IgD-negative memory B cell (primary cell): ENCODE measurements around the gene TENM3. TPM values are rescaled to one million over a fixed set of nuclear protein-coding genes. Genes with fewer than 3 reads are reported as not detected.

Source experiments
- H3K27ac Mint-ChIP-seq, 3 donors: one replicate each; pipeline ENCODE4 v1.8.0; 2020 to 2022; ENCODE audit warnings: mild to moderate bottlenecking in 3 of 3, mixed read lengths in 3 of 3, moderate library complexity in 1 of 3
- H3K27me3 Mint-ChIP-seq: one replicate; pipeline ENCODE4 v1.8.0; 2021; ENCODE audit warnings: mixed read lengths
- H3K36me3 Mint-ChIP-seq: one replicate; pipeline ENCODE4 v1.8.0; 2020; ENCODE audit warnings: mild to moderate bottlenecking, mixed read lengths
- H3K4me1 Mint-ChIP-seq, 3 donors: one replicate each; pipeline ENCODE4 v1.8.0; 2020 to 2022; ENCODE audit warnings: mixed read lengths in 3 of 3, mild to moderate bottlenecking in 1 of 3
- H3K4me3 Mint-ChIP-seq, 4 donors: one replicate each; pipeline ENCODE4 v1.8.0; 2020 to 2022; ENCODE audit warnings: mild to moderate bottlenecking in 4 of 4, mixed read lengths in 4 of 4, moderate library complexity in 3 of 4
- H3K9me3 Mint-ChIP-seq, 3 donors: one replicate each; pipeline ENCODE4 v1.8.0; 2020 to 2021; ENCODE audit warnings: mixed read lengths in 3 of 3, mild to moderate bottlenecking in 1 of 3
- polyA plus RNA-seq: library from polyadenylated mRNA; unstranded; fragments of 300-500 nt; fragmentation: Illumina TruSeq; gene quantifications from one replicate; pipeline ENCODE4 v1.2.3, GENCODE V29; 2021

The TENM3 gene
- polyA plus RNA-seq, 1 donor from 2014 or later = not detected

DNA sequence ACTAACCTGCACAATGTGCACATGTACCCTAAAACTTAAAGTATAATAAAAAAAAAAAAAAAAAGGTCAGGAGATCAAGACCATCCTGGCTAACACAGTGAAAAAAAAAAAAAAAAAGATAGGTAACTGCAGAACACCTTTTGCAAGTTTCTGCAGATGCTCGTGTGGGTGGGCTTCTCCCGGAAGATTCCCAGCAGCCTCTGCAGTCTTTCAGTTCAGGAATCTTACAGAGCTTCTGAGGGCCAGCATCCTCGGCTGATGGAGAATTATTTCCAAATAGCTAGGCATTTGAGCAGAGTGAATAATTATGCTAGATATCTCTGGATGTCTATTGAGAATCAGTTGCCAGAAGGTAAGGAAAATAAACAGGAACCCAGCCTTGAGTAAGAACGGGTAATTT is 373.3 kb downstream of the TENM3 start:
- Mint-ChIP-seq H3K9me3 (no peaks in the 10 kb centered on the region), H3K4me1 (no peaks in the 10 kb centered on the region), H3K27ac (no peak overlapping the region), H3K27me3 (no peaks in the 10 kb centered on the region), H3K4me3 (no peak overlapping the region), H3K36me3 (no peaks in the 10 kb centered on the region)

DNA sequence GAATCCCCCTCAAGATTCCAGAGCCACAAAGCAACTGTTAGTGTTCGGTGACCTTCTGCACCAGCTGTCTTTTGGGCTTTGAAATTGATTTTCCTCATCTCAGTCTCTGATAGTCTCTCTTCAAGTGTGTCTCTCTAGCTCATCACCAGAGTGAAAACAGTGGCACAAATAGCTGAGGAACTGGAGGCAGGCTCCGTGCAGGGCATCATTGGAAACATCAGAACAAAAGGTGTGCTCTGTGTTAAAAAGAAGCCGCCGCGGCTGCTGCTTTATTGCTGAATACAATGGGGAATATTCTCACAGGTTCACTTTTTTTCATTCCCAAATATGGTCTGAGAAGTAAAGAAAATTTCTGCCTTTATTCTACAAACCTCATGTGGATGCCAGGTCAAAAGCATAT is 376.5 kb downstream of the TENM3 start:
- no peaks in the 10 kb centered on the region for H3K27me3 Mint-ChIP-seq
- H3K4me1 Mint-ChIP-seq = no peaks in the 10 kb centered on the region
- no peaks in the 10 kb centered on the region for H3K36me3 Mint-ChIP-seq

DNA sequence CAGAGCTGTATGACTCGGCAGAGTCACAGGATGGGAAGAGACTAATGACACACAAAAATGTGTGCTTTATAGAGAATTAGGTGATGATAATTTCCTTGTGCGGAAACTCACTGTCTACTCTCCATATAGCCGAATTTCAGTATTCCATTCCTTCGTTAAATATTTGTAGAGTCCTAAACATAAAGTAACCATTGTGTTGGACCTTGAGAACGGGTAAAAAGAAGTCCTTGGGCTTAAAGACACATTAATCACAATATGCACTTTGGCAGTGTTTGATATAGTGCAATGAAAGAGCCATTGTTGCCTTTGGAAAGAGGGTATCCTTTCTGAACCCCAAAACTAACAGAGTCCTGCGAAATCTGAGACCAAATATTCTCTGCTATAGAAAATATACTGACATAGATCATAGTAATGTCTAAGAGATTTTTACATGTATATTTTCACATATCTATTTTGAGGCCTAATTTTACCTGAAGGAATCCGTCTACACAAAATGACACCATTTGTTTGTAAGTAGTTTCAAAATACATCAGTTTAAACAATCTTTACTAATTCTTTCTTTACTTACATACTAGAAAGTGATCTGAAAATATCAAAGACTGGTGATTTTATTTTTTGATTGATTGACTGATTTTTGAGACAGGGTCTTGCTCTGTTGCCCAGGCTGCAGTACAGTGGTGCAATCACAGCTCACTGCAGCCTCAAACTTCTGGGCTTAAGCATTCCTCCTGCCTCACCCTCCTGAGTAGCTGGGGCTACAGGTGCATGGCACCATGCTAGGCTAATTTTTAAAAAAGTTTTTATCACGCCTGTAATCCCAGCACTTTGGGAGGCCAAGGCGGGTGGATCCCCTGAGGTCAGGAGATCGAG is 377.1 kb downstream of the TENM3 start:
- no peaks in the 10 kb centered on the region for H3K36me3 Mint-ChIP-seq
- no peaks in the 10 kb centered on the region for H3K9me3 Mint-ChIP-seq
- H3K27ac Mint-ChIP-seq = no peak overlapping the region
- no peaks in the 10 kb centered on the region for H3K4me1 Mint-ChIP-seq
- H3K4me3 Mint-ChIP-seq = no peak overlapping the region
- no peaks in the 10 kb centered on the region for H3K27me3 Mint-ChIP-seq

More for the DNA sequence above, 376.5 kb downstream of the TENM3 start:
- Mint-ChIP-seq H3K9me3 (no peaks in the 10 kb centered on the region), H3K27ac (no peak overlapping the region), H3K4me3 (no peak overlapping the region)

DNA sequence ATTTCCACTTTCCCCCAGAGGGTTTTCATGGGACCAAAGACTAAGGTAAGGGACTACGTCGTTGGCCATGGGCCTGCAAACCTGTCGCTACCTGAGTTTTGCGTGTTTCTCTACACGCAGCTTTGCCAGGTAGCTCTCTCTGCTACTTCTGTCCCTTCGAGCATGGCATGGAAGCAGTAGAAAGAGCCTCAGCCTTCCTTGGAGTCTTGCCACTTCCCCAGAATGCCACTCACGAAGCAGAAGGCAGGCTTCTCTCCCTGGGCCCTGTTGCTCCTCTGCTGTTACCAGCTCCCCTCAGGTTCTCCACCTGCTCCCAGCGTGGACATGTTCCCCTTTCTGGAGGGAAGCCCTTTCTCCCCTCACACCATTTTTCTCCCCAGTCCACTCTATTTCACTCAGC is 381.1 kb downstream of the TENM3 start:
- Mint-ChIP-seq H3K4me3 (no peak overlapping the region), H3K36me3 (no peaks in the 10 kb centered on the region), H3K9me3 (no peaks in the 10 kb centered on the region), H3K27ac (no peak overlapping the region), H3K4me1 (no peaks in the 10 kb centered on the region), H3K27me3 (no peaks in the 10 kb centered on the region)

DNA sequence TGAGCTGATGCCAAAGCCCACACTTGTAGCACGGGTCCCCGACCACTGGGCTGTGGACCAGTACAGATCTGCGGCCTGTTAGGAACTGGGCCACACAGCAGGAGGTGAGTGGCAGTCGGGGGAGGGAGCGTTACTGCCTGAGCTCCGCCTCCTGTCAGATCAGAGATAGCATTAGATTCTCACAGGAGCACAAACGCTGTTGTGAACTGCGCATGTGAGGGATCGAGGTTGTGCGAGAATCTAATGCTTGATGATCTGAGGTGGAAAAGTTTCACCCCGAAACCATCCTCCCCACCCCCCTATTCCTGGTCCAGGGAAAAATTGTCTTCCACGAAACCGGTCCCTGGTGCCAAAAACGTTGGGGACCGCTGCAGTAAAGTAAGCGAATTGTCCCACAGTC is 382.0 kb downstream of the TENM3 start:
- no peak overlapping the region for H3K27ac Mint-ChIP-seq
- no peaks in the 10 kb centered on the region for H3K36me3 Mint-ChIP-seq
- no peaks in the 10 kb centered on the region for H3K9me3 Mint-ChIP-seq
- no peaks in the 10 kb centered on the region for H3K27me3 Mint-ChIP-seq
- no peak overlapping the region for H3K4me3 Mint-ChIP-seq
- H3K4me1 Mint-ChIP-seq = no peaks in the 10 kb centered on the region

DNA sequence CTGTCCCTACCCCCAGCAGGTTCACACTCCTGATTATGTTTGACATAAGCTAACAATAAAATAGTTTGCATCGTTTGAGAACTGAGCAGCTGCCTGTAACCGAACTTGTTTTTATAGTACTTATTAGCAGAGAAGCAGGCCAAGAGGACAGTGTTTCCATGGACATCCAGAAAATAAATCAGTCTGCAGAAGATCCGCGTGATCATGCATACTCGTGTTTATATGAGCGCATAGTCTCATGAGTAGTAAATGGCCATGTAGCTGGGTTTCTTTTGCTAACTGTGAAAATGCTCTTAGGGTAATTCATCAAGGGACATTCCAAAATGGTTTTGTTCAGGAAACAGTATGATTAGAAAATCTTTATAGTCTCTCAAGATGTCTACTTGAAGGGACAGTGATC is 384.8 kb downstream of the TENM3 start:
- Mint-ChIP-seq H3K9me3 (no peaks in the 10 kb centered on the region), H3K36me3 (no peaks in the 10 kb centered on the region), H3K27me3 (no peaks in the 10 kb centered on the region), H3K4me1 (no peaks in the 10 kb centered on the region), H3K4me3 (no peak overlapping the region), H3K27ac (no peak overlapping the region)

DNA sequence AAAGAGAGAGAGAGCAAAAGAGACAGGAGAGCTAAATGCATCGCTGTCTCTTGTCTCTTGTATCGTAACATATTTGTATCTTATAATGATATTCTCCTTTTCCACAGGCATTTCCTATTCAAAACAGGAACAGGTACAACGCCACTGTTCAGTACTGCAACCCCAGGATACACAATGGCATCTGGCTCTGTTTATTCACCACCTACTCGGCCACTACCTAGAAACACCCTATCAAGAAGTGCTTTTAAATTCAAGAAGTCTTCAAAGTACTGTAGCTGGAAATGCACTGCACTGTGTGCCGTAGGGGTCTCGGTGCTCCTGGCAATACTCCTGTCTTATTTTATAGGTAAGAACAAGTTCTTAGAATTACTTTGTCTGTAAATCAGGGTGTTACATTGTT is 385.3 kb downstream of the TENM3 start:
- no peaks in the 10 kb centered on the region for H3K4me1 Mint-ChIP-seq
- no peaks in the 10 kb centered on the region for H3K36me3 Mint-ChIP-seq
- H3K27ac Mint-ChIP-seq = no peak overlapping the region
- no peaks in the 10 kb centered on the region for H3K9me3 Mint-ChIP-seq
- no peaks in the 10 kb centered on the region for H3K27me3 Mint-ChIP-seq
- no peak overlapping the region for H3K4me3 Mint-ChIP-seq

DNA sequence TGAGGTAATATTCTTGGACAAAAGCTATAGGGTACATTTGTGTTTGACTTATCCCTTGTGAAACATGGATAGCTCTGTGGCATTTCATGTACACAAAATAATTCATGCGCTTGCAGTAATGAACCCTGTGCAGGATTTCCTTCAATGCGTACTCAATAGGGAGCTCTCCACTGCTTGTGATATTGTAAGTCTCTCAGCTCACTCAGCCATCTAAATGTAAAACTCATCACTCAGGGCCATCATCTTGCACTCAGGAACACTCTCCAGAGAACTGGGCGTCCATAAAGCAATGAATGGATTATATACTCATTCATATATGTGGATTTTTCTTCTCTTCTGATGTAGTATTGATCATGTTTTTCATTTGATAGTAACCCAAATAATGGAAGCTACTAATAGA is 385.9 kb downstream of the TENM3 start:
- H3K4me1 Mint-ChIP-seq = no peaks in the 10 kb centered on the region
- no peaks in the 10 kb centered on the region for H3K36me3 Mint-ChIP-seq
- H3K4me3 Mint-ChIP-seq = no peak overlapping the region
- no peaks in the 10 kb centered on the region for H3K9me3 Mint-ChIP-seq
- no peak overlapping the region for H3K27ac Mint-ChIP-seq
- no peaks in the 10 kb centered on the region for H3K27me3 Mint-ChIP-seq

DNA sequence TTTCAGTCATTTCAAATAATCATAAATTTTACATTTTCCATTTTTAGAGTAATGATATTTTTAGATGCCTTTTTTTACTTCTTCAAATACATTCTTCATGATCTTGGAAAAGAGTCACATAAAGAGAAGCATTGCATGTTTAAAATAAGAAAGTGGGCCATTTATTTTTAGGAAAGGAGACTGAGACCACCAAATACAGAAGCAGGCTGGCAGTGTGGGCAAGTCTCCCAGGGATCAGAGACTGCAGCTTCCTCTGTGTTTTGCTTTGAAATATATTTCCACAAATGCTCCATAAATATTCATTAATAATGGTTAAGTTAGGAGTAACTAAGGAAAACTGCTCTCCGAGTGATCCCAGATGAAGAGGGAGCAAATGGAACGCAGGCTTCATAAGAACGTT is 397.3 kb downstream of the TENM3 start:
- Mint-ChIP-seq H3K9me3 (peaks cover 0 to 6% (median 2%) of the 10 kb centered on the region in 3 donors), H3K27ac (no peak overlapping the region), H3K4me3 (no peak overlapping the region), H3K36me3 (no peaks in the 10 kb centered on the region), H3K4me1 (no peaks in the 10 kb centered on the region), H3K27me3 (peaks cover 1% of the 10 kb centered on the region)

DNA sequence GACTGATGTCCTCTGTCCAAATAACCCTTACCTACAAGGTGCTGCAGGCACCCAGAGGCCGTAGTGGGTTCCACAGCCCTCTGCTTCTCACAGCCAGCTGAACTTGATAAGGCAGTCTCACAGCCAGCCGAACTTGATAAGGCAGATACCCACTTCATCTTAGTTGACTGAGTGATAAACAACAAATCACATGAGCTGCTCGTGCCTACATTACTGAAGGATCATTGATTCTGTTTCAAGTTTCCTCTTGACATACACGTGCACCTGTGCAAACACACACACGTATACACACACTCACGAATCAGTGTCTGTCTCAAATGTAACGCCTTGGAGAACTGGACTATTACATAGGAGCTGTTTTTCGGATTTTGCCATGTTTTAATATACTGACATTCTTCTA is 397.7 kb downstream of the TENM3 start:
- H3K4me1 Mint-ChIP-seq = no peaks in the 10 kb centered on the region
- H3K27me3 Mint-ChIP-seq = peaks cover 1% of the 10 kb centered on the region
- peaks cover 0 to 10% (median 2%) of the 10 kb centered on the region in 3 donors for H3K9me3 Mint-ChIP-seq
- no peak overlapping the region for H3K27ac Mint-ChIP-seq
- H3K4me3 Mint-ChIP-seq = no peak overlapping the region
- no peaks in the 10 kb centered on the region for H3K36me3 Mint-ChIP-seq

DNA sequence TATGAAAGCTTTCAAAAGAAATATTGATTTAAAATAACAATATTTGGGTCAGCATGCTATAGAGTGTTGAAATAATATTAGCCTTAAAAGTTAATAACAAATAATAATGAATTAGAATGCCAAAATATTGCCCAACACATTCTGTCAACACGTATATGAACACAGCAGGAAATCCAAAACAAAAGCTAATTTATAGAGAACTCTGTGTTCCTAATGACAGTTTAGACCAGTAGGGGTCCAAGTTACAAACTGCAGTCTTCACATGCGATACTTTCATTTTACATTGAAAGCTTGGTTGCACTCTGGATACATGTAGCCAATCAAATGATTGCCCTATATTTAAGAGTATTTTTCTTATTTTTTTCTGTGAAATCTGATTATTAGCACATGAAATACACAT is 399.6 kb downstream of the TENM3 start:
- H3K27ac Mint-ChIP-seq = no peak overlapping the region
- H3K36me3 Mint-ChIP-seq = no peaks in the 10 kb centered on the region

DNA sequence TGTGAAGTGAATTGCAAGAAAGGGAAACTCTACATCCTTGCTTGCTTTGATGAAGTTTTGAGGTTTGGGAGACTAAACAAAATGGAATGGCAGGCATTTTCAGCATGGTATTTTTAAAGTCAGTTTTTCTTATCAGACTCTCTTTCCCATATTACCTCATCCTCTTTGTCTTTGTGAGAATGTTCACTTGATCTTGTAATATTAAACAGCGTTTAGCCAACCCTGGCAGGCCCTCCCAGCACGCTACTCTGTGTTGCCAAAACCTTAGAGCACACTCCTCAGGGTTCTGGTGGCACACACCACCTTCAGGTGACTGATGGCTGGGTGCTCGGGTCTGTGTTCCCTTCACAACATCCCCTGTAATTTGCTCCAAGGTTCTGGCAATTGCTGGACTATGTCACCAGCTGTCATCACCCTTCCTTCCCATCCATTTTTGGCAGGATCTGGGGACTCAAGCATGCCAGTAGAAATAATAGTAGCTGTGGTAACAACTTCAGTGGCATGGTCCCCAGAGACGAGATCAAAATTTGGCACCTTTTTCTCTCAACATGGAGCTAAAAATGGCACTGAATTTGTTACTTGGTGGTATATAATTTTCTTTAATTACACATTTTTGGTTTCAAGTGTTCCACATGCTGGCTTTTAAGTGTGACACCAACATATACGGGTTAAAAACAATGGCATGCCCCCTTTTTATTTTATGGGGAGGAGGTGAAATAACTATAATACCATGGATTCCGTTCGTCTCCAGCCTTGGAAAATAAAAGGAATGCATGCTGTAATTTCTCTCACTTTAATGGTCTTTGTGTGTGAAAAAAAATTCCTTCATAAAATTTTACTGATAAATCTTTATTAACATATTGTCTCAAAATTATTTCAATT is 400.8 kb downstream of the TENM3 start:
- no peaks in the 10 kb centered on the region for H3K4me1 Mint-ChIP-seq
- H3K36me3 Mint-ChIP-seq = no peaks in the 10 kb centered on the region
- H3K27me3 Mint-ChIP-seq = peaks cover 1% of the 10 kb centered on the region
- no peak overlapping the region for H3K4me3 Mint-ChIP-seq
- H3K27ac Mint-ChIP-seq = no peak overlapping the region
- peaks cover 1 to 17% (median 6%) of the 10 kb centered on the region in 3 donors for H3K9me3 Mint-ChIP-seq

More for the DNA sequence above, 399.6 kb downstream of the TENM3 start:
- no peaks in the 10 kb centered on the region for H3K4me1 Mint-ChIP-seq
- peaks cover 0 to 14% (median 6%) of the 10 kb centered on the region in 3 donors for H3K9me3 Mint-ChIP-seq
- peaks cover 1% of the 10 kb centered on the region for H3K27me3 Mint-ChIP-seq
- no peak overlapping the region for H3K4me3 Mint-ChIP-seq

DNA sequence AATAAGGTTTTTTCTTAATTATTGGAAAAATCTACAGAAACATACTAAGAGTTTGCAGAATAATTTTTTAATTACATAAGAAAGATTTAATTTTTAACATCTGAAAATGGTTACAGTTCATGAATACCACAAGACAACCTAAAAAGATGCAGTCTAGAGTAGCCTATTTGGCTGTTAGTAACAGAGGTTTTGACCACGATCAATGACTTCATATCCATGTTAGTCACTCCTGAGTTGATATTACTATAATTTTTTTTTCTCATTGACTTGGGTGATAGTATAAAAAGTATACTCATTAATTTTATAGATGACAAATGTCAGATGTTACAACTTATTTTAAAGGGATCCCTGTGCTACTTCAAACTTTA is 401.5 kb downstream of the TENM3 start:
- no peak overlapping the region for H3K4me3 Mint-ChIP-seq
- no peaks in the 10 kb centered on the region for H3K36me3 Mint-ChIP-seq
- H3K4me1 Mint-ChIP-seq = no peaks in the 10 kb centered on the region
- peaks cover 1 to 17% (median 6%) of the 10 kb centered on the region in 3 donors for H3K9me3 Mint-ChIP-seq
- no peak overlapping the region for H3K27ac Mint-ChIP-seq
- peaks cover 1% of the 10 kb centered on the region for H3K27me3 Mint-ChIP-seq

DNA sequence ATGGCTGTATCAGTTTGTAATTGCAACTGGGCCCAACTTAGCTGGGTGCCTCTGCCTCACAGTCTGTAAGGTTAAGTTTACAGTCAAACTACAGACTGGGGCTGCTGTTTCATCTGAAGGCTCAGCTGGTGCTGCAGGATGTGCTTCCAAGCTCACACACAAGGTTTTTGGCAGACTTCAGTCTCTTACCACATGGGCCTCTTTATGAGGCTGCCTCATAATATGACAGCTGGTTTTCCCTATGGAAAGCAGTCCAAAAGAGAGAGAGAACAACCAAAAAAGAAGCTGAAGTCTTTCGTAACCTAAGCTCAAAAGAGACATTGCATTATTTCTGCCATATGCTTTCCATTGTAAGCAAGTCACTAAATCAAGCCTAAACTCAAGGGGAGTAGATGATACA is 402.3 kb downstream of the TENM3 start:
- Mint-ChIP-seq H3K4me3 (no peak overlapping the region), H3K27ac (no peak overlapping the region), H3K27me3 (peaks cover 3% of the 10 kb centered on the region), H3K4me1 (no peaks in the 10 kb centered on the region), H3K9me3 (peaks cover 1 to 17% (median 6%) of the 10 kb centered on the region in 3 donors), H3K36me3 (no peaks in the 10 kb centered on the region)

DNA sequence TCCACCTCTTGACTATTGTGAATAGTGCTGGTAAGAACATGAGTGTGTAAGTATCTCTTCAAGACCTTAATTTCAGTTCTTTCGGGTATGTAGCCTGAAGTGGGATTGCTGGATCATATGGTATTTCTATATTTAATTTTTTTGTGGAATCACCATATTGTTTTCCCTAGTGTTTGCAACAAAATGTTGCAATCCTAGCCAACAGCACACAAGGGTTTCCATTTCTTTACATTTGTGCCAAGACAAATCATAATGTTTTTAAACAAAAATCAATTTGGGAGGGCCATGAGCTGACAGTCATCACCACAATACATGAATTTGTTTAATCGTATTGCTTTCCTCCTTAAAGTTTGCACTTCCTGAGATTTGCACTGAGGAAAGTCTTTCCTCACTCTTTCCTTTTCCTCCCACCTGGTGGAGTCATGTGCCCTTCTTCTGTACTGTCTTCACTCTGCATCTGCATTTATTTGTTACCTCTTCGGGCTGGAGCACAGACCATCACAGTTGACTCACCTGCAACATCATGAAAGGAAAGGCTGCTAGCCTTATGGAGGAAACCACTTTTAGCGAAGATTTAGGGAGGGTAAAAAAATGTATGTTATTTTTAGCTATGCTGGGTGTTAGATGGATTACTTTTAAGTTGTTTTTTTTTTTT is 404.6 kb downstream of the TENM3 start:
- no peak overlapping the region for H3K4me3 Mint-ChIP-seq
- H3K27ac Mint-ChIP-seq = no peak overlapping the region
- H3K27me3 Mint-ChIP-seq = peaks cover 2% of the 10 kb centered on the region
- H3K9me3 Mint-ChIP-seq = peaks cover 1 to 17% (median 6%) of the 10 kb centered on the region in 3 donors
- H3K36me3 Mint-ChIP-seq = no peaks in the 10 kb centered on the region
- H3K4me1 Mint-ChIP-seq = no peaks in the 10 kb centered on the region
